ENCODE measurements around the gene FMNL3. TPM values are rescaled to one million over a fixed set of nuclear protein-coding genes. Genes with fewer than 3 reads are reported as not detected.

Gene FMNL3
- total and polyA plus RNA-seq, 2 experiments from 2014 or later: 8.7 to 32.6 TPM

DNA sequence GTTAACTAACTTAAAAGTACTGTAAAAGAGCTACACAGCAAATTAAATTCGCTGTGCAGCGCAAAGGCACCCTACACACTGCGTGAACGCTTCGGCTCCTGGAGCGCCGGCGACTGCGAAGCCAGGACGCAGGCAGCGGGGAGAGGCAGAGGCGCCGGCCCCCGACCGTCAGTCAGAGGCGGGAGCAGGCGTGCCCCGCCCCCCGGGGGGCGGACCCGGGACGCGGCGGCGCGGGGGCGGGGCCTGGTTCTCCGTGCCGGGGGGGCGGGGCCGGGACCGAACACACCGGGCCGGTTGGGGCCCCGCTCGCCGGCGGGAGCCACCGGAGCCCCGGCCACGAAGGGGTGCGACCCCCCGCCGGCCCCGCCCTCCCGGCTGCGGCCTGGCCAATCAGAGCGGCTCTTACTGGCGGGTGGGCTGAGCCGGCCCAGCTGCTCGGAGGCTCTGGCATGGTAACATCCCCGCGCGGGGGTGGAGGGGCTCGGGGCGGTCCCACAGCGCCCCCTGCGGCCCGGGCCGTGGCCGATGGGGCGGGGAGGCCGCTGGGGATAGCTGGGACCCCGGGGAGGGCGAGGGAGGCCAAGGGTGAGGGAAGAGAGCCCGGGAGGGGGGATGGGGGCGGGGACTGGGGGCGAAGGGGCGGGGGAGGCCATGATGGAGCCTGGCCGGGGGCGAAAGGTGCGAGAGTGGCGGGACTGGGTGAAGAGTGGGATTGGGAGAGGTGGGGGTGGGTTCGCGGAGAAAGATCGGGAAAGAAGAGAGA lies 83.9 kb downstream of the FMNL3 start, which contains the start of gene PRPF40B (continued):
- TF ChIP-seq, protein P1, sequence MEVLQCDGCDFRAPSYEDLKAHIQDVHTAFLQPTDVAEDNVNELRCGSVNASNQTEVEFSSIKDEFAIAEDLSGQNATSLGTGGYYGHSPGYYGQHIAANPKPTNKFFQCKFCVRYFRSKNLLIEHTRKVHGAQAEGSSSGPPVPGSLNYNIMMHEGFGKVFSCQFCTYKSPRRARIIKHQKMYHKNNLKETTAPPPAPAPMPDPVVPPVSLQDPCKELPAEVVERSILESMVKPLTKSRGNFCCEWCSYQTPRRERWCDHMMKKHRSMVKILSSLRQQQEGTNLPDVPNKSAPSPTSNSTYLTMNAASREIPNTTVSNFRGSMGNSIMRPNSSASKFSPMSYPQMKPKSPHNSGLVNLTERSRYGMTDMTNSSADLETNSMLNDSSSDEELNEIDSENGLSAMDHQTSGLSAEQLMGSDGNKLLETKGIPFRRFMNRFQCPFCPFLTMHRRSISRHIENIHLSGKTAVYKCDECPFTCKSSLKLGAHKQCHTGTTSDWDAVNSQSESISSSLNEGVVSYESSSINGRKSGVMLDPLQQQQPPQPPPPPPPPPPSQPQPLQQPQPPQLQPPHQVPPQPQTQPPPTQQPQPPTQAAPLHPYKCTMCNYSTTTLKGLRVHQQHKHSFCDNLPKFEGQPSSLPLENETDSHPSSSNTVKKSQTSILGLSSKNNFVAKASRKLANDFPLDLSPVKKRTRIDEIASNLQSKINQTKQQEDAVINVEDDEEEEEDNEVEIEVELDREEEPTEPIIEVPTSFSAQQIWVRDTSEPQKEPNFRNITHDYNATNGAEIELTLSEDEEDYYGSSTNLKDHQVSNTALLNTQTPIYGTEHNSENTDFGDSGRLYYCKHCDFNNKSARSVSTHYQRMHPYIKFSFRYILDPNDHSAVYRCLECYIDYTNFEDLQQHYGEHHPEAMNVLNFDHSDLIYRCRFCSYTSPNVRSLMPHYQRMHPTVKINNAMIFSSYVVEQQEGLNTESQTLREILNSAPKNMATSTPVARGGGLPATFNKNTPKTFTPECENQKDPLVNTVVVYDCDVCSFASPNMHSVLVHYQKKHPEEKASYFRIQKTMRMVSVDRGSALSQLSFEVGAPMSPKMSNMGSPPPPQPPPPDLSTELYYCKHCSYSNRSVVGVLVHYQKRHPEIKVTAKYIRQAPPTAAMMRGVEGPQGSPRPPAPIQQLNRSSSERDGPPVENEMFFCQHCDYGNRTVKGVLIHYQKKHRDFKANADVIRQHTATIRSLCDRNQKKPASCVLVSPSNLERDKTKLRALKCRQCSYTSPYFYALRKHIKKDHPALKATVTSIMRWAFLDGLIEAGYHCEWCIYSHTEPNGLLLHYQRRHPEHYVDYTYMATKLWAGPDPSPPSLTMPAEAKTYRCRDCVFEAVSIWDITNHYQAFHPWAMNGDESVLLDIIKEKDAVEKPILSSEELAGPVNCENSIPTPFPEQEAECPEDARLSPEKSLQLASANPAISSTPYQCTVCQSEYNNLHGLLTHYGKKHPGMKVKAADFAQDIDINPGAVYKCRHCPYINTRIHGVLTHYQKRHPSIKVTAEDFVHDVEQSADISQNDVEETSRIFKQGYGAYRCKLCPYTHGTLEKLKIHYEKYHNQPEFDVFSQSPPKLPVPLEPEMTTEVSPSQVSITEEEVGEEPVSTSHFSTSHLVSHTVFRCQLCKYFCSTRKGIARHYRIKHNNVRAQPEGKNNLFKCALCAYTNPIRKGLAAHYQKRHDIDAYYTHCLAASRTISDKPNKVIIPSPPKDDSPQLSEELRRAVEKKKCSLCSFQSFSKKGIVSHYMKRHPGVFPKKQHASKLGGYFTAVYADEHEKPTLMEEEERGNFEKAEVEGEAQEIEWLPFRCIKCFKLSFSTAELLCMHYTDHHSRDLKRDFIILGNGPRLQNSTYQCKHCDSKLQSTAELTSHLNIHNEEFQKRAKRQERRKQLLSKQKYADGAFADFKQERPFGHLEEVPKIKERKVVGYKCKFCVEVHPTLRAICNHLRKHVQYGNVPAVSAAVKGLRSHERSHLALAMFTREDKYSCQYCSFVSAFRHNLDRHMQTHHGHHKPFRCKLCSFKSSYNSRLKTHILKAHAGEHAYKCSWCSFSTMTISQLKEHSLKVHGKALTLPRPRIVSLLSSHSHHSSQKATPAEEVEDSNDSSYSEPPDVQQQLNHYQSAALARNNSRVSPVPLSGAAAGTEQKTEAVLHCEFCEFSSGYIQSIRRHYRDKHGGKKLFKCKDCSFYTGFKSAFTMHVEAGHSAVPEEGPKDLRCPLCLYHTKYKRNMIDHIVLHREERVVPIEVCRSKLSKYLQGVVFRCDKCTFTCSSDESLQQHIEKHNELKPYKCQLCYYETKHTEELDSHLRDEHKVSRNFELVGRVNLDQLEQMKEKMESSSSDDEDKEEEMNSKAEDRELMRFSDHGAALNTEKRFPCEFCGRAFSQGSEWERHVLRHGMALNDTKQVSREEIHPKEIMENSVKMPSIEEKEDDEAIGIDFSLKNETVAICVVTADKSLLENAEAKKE (CRISPR knock-in tag; IDR thresholded peaks at IDR 0.05): no peak
- TF ChIP-seq, protein P2, sequence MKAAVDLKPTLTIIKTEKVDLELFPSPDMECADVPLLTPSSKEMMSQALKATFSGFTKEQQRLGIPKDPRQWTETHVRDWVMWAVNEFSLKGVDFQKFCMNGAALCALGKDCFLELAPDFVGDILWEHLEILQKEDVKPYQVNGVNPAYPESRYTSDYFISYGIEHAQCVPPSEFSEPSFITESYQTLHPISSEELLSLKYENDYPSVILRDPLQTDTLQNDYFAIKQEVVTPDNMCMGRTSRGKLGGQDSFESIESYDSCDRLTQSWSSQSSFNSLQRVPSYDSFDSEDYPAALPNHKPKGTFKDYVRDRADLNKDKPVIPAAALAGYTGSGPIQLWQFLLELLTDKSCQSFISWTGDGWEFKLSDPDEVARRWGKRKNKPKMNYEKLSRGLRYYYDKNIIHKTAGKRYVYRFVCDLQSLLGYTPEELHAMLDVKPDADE (IDR thresholded peaks at IDR 0.05): 0 out of 2 replicates have a peak, but pooled peaks have one; percentile 23

- Mint-ChIP-seq H3K4me1 (peaks cover 39% of the 10 kb centered on the region), H3K36me3 (ENCODE audit: low read depth) (peaks cover 3% of the 10 kb centered on the region; the same call in 1 of the 3 replicates), H3K4me3 (peak overlapping the region; percentile 85), H3K27me3 (ENCODE audit: insufficient read depth, low read depth, poor library complexity) (peaks cover 17% of the 10 kb centered on the region), H3K9me3 (no peaks in the 10 kb centered on the region), H3K27ac (peak overlapping the region; percentile 82)
- no peaks in the 10 kb centered on the region for H3K36me3 ChIP-seq (ENCODE audit: insufficient read depth)
- H3K9me2 ChIP-seq (ENCODE audit: insufficient read depth): no peaks in the 10 kb centered on the region
- DNase-seq (ENCODE audit: low spot score): peak; percentile 64
- H3K27ac ChIP-seq (ENCODE audit: low read depth): peak overlapping the region; percentile 90
- peaks cover 12% of the 10 kb centered on the region for H3F3A ChIP-seq (replicated peaks; ENCODE audit: low read depth)
- peak; percentile 61 for ATAC-seq
- H2AFZ ChIP-seq: peak overlapping the region; percentile 98
- H3K4me3 ChIP-seq: peak overlapping the region; percentile 87
- no peaks in the 10 kb centered on the region for H3K79me2 ChIP-seq (replicated peaks; ENCODE audit: insufficient read depth)
- peaks cover 15% of the 10 kb centered on the region; the same call in 1 of the 2 replicates for H3K27me3 ChIP-seq (ENCODE audit: insufficient read depth)
- H3K4me2 ChIP-seq: peak overlapping the region; percentile 97
- no peaks in the 10 kb centered on the region for H4K20me1 ChIP-seq (replicated peaks; ENCODE audit: insufficient read depth)
- peaks cover 31% of the 10 kb centered on the region for H3K4me1 ChIP-seq (ENCODE audit: insufficient read depth)
- TF ChIP-seq POLR2AphosphoS5 (IDR thresholded peaks at IDR 0.05; ENCODE audit: low read depth): no peak
- no peak for TF ChIP-seq NANOG (IDR thresholded peaks at IDR 0.05; ENCODE audit: borderline replicate concordance)
- no peak for TF ChIP-seq REST (IDR thresholded peaks at IDR 0.05; ENCODE audit: unreplicated experiment)
- no peak for TF ChIP-seq STAT1 (IDR thresholded peaks at IDR 0.05; ENCODE audit: unreplicated experiment)
Measured at GRCh38 chr12:49622501-49623141, 84.6 kb downstream of the FMNL3 start.
